OCI-LY1 (cell line): Measurements from ENCODE around the gene TGFB2.

Experiments
- H2AFZ ChIP-seq: fragments of 200-600 bp; sonication (generic), shearing (Covaris generic); 2 replicates; pipeline ENCODE4 v1.6.0; 2014; ENCODE audit warnings: antibody characterized with exemption, mild to moderate bottlenecking, low read length
- H3F3A ChIP-seq: fragments of 200-600 bp; sonication (generic), shearing (Covaris generic); 2 replicates; pipeline ENCODE4 v1.6.0; 2014; ENCODE audit warnings: mild to moderate bottlenecking, antibody characterized with exemption, low read length, moderate library complexity; ENCODE audit not compliant: insufficient read depth
- H3K27ac ChIP-seq: fragments of 200-600 bp; sonication (generic); 2 replicates; pipeline ENCODE4 v1.5.1; 2014; ENCODE audit warnings: low read length, mixed run types, mild to moderate bottlenecking, low read depth; ENCODE audit not compliant: poor library complexity, severe bottlenecking
- H3K27me3 ChIP-seq: fragments of 200-600 bp; sonication (generic); 2 replicates; pipeline ENCODE4 v1.6.0; 2014; ENCODE audit warnings: antibody characterized with exemption, mild to moderate bottlenecking, low read length, moderate library complexity; ENCODE audit not compliant: insufficient read depth
- H3K36me3 ChIP-seq: fragments of 200-600 bp; sonication (generic); 2 replicates; pipeline ENCODE4 v1.6.1; 2014; ENCODE audit warnings: mild to moderate bottlenecking, antibody characterized with exemption, low read length, moderate library complexity, mixed read lengths; ENCODE audit not compliant: insufficient read depth
- H3K4me1 ChIP-seq: fragments of 200-600 bp; sonication (generic); 2 replicates; pipeline ENCODE4 v1.5.1; 2014; ENCODE audit warnings: mild to moderate bottlenecking, low read length, moderate library complexity; ENCODE audit not compliant: insufficient read depth, severe bottlenecking
- H3K4me2 ChIP-seq: fragments of 200-600 bp; sonication (generic), shearing (Covaris generic); 2 replicates; pipeline ENCODE4 v1.6.1; 2014; ENCODE audit warnings: low read length
- H3K4me3 ChIP-seq: fragments of 200-600 bp; sonication (generic); 2 replicates; pipeline ENCODE4 v1.5.1; 2014; ENCODE audit warnings: low read length, low read depth, mild to moderate bottlenecking, mixed read lengths; ENCODE audit not compliant: poor library complexity, severe bottlenecking
- H3K79me2 ChIP-seq: fragments of 200-600 bp; shearing (Covaris generic); 2 replicates; pipeline ENCODE4 v1.6.1; 2016; ENCODE audit warnings: mixed run types, low read length, mixed read lengths; ENCODE audit not compliant: insufficient read depth
- H3K9ac ChIP-seq: fragments of 200-600 bp; sonication (generic), shearing (Covaris generic); 2 replicates; pipeline ENCODE4 v1.6.1; 2014; ENCODE audit warnings: mild to moderate bottlenecking, low read length, mixed read lengths
- H3K9me2 ChIP-seq: fragments of 200-600 bp; sonication (generic), shearing (Covaris generic); 2 replicates; pipeline ENCODE4 v1.6.1; 2014; ENCODE audit warnings: low read depth, mild to moderate bottlenecking, low read length, mixed read lengths
- H3K9me3 ChIP-seq: fragments of 200-600 bp; shearing (Covaris generic); 2 replicates; pipeline ENCODE4 v1.6.1; 2014; ENCODE audit warnings: low read length, mixed read lengths
- H4K20me1 ChIP-seq: fragments of 200-600 bp; sonication (generic), shearing (Covaris generic); 2 replicates; pipeline ENCODE4 v1.6.0; 2016; ENCODE audit warnings: mild to moderate bottlenecking, low read length; ENCODE audit not compliant: insufficient read depth
- CTCF ChIP-seq: fragments of 200-600 bp; sonication (generic), shearing (Covaris generic); IDR thresholded peaks from 2 replicates; pipeline ENCODE4 v1.5.1; 2017; ENCODE audit warnings: mild to moderate bottlenecking, antibody characterized with exemption, low read length, moderate library complexity, mixed read lengths
- EZH2 ChIP-seq: fragments of 200-600 bp; sonication (generic), shearing (Covaris generic); IDR thresholded peaks from 2 replicates; pipeline ENCODE4 v1.8.0; 2017; ENCODE audit warnings: borderline replicate concordance, mixed run types, mild to moderate bottlenecking, antibody characterized with exemption, low read length, moderate library complexity, mixed read lengths

TGFB2 gene

GRCh38 chr1:218485241-218485928 lies 140.2 kb downstream of the TGFB2 start:
- Histone ChIP-seq H3K9me3 (no peaks in the 10 kb centered on the region), H3K27ac (no peak overlapping the region), H3K27me3 (no peaks in the 10 kb centered on the region), H3K79me2 (no peaks in the 10 kb centered on the region), H3K9ac (no peak overlapping the region), H3K4me3 (no peak overlapping the region), H3F3A (no peaks in the 10 kb centered on the region), H3K4me1 (no peaks in the 10 kb centered on the region), H3K9me2 (no peaks in the 10 kb centered on the region), H3K36me3 (no peaks in the 10 kb centered on the region), H4K20me1 (no peaks in the 10 kb centered on the region), H3K4me2 (no peak overlapping the region), H2AFZ (no peak overlapping the region)
- TF ChIP-seq CTCF, result no peak
- no peak for TF ChIP-seq EZH2

DNA sequence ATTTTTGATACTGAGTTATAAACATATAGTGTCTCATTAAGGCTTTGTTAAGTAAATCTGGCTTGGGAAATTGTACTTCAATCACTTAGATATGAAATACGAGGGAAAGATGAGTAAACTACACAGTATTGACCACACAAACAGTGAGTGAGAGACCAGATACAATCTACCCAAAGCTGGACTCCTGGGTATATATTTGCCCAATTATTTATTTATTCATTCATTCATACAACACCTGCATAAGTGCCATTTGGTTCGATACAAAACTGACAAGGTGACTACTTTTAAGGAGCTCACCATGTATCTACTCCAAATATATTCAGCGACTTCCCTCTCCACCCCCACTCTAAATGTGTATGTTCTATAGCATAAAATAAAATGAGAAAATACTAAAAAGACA lies 143.4 kb downstream of the TGFB2 start:
- no peak for TF ChIP-seq CTCF
- H3K36me3 ChIP-seq, result no peaks in the 10 kb centered on the region
- no peaks in the 10 kb centered on the region for H3K79me2 ChIP-seq
- no peaks in the 10 kb centered on the region for H3K4me1 ChIP-seq
- no peak overlapping the region for H2AFZ ChIP-seq
- H3K27ac ChIP-seq, result no peak overlapping the region
- no peaks in the 10 kb centered on the region for H3K9me3 ChIP-seq
- H3K9me2 ChIP-seq, result no peaks in the 10 kb centered on the region
- no peaks in the 10 kb centered on the region for H4K20me1 ChIP-seq
- H3K9ac ChIP-seq, result no peak overlapping the region
- H3K27me3 ChIP-seq, result no peaks in the 10 kb centered on the region
- H3K4me2 ChIP-seq, result no peak overlapping the region
- H3K4me3 ChIP-seq, result no peak overlapping the region
- no peaks in the 10 kb centered on the region for H3F3A ChIP-seq

DNA sequence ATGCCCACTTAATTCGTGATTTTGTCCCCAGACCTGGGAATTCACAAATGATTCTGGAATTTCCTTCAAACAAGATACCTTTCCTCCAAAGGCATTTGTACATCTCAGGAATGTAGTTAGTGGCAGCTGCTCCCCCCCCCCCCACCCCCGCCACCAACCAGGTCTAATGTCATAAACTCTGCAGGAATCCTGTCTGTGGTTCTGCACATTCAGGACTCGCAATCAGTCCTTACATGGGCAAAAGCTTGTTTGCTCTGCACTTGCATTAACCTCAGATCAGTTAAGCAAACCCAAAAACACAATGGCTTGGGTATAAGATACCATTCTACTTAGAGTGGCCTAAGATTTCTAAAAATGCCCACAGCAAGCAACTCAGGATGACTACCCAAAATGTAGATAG lies 143.8 kb downstream of the TGFB2 start:
- H3K79me2 ChIP-seq, result no peaks in the 10 kb centered on the region
- no peaks in the 10 kb centered on the region for H3K9me2 ChIP-seq
- no peaks in the 10 kb centered on the region for H3K27me3 ChIP-seq
- no peak overlapping the region for H3K9ac ChIP-seq
- H2AFZ ChIP-seq, result no peak overlapping the region
- no peaks in the 10 kb centered on the region for H3F3A ChIP-seq
- no peaks in the 10 kb centered on the region for H4K20me1 ChIP-seq
- H3K36me3 ChIP-seq, result no peaks in the 10 kb centered on the region
- H3K4me2 ChIP-seq, result no peak overlapping the region
- H3K27ac ChIP-seq, result no peak overlapping the region
- H3K4me3 ChIP-seq, result no peak overlapping the region
- TF ChIP-seq EZH2, result no peak
- no peak for TF ChIP-seq CTCF
- no peaks in the 10 kb centered on the region for H3K9me3 ChIP-seq
- no peaks in the 10 kb centered on the region for H3K4me1 ChIP-seq
